ENCODE data around the gene WDR20. TPM values are rescaled to one million over a fixed set of nuclear protein-coding genes. Genes with fewer than 3 reads are reported as not detected.

WDR20 gene
- total RNA-seq, 4 donors from 2014 or later, result 21.3 to 31.3 (median 24.6) TPM

- in situ Hi-C loops (cut with MboI; ENCODE audit: low pct_ligation_motif_present in 1 of 4, low pct_unique_long_range_greater_than_20kb in 1 of 4, low sequenced_read_pairs in 3 of 4), result no loop called here
- H3K4me1 ChIP-seq, result peaks cover 0 to 7% (median 0%) of the 10 kb centered on the region in 4 donors
- DNase-seq, result no peak
- TF ChIP-seq POLR2A (IDR thresholded peaks at IDR 0.05), result no peak
- TF ChIP-seq CTCF (IDR thresholded peaks at IDR 0.05), result no peak
- TF ChIP-seq POLR2AphosphoS5 (IDR thresholded peaks at IDR 0.05), result no peak
- no peak for TF ChIP-seq EP300 (IDR thresholded peaks at IDR 0.05; ENCODE audit: low read depth)
- no peak overlapping the region for H3K4me3 ChIP-seq
- peaks cover 0 to 15% (median 3%) of the 10 kb centered on the region in 4 donors for H3K36me3 ChIP-seq
- H3K27me3 ChIP-seq, result no peaks in the 10 kb centered on the region
- H3K9me3 ChIP-seq, result no peaks in the 10 kb centered on the region
- 81 to 82% methylated on average over 5 of the region's 5 CpGs for WGBS, 2 donors (ENCODE audit: low coverage in 1 of 2)
- intact Hi-C loops (cut with DNase I; ENCODE audit: low total_unique reads), result no loop called here
- H3K27ac ChIP-seq, result no peak overlapping the region
Observed at GRCh38 chr14:102197317-102197853, 57.7 kb downstream of the WDR20 start.

- Histone ChIP-seq H3K4me3 (no peak overlapping the region), H3K4me1 (peaks cover 0 to 2% (median 0%) of the 10 kb centered on the region in 4 donors), H3K36me3 (peaks cover 0 to 7% (median 2%) of the 10 kb centered on the region in 4 donors), H3K27me3 (no peaks in the 10 kb centered on the region), H3K27ac (no peak overlapping the region), H3K9me3 (no peaks in the 10 kb centered on the region)
- DNase-seq, result no peak
- no peak for TF ChIP-seq POLR2A (IDR thresholded peaks at IDR 0.05)
- 71 to 89% methylated on average over 9 of the region's 9 CpGs for WGBS, 2 donors (ENCODE audit: low coverage in 1 of 2)
- intact Hi-C loops (cut with DNase I; ENCODE audit: low total_unique reads), result no loop called here
- in situ Hi-C loops (cut with MboI; ENCODE audit: low pct_ligation_motif_present in 1 of 4, low pct_unique_long_range_greater_than_20kb in 1 of 4, low sequenced_read_pairs in 3 of 4), result no loop called here
Observed at GRCh38 chr14:102200690-102201352, 61.1 kb downstream of the WDR20 start.

GRCh38 chr14:102201353-102201738 lies 61.6 kb downstream of the WDR20 start:
- H3K27me3 ChIP-seq, result no peaks in the 10 kb centered on the region
- WGBS, 2 donors (ENCODE audit: low coverage in 1 of 2), result 72 to 84% methylated on average over 9 of the region's 9 CpGs
- H3K36me3 ChIP-seq, result peaks cover 0 to 7% (median 0%) of the 10 kb centered on the region in 4 donors

GRCh38 chr14:102201776-102202175 lies 62.1 kb downstream of the WDR20 start:
- H3K27ac ChIP-seq, result no peak overlapping the region
- no peak for DNase-seq
- no peaks in the 10 kb centered on the region for H3K9me3 ChIP-seq
- no peaks in the 10 kb centered on the region for H3K27me3 ChIP-seq
- no peak overlapping the region for H3K4me3 ChIP-seq
- H3K36me3 ChIP-seq, result peaks cover 0 to 7% (median 0%) of the 10 kb centered on the region in 4 donors
- TF ChIP-seq EP300 (IDR thresholded peaks at IDR 0.05; ENCODE audit: low read depth) (no peak), POLR2A (IDR thresholded peaks at IDR 0.05) (no peak), CTCF (IDR thresholded peaks at IDR 0.05) (no peak), POLR2AphosphoS5 (IDR thresholded peaks at IDR 0.05) (no peak)
- 85% methylated on average over 4 of the region's 4 CpGs; no CpG with 5 or more reads in 1 of the 2 donors for WGBS, 2 donors (ENCODE audit: low coverage in 1 of 2)
- in situ Hi-C loops (cut with MboI; ENCODE audit: low pct_ligation_motif_present in 1 of 4, low pct_unique_long_range_greater_than_20kb in 1 of 4, low sequenced_read_pairs in 3 of 4) (no loop called here), intact Hi-C loops (cut with DNase I; ENCODE audit: low total_unique reads) (no loop called here)
- H3K4me1 ChIP-seq, result no peaks in the 10 kb centered on the region

More at GRCh38 chr14:102201353-102201738, 61.6 kb downstream of the WDR20 start:
- TF ChIP-seq EP300 (IDR thresholded peaks at IDR 0.05; ENCODE audit: low read depth) (no peak), POLR2A (IDR thresholded peaks at IDR 0.05) (no peak), CTCF (IDR thresholded peaks at IDR 0.05) (no peak), POLR2AphosphoS5 (IDR thresholded peaks at IDR 0.05) (no peak)
- intact Hi-C loops (cut with DNase I; ENCODE audit: low total_unique reads) (no loop called here), in situ Hi-C loops (cut with MboI; ENCODE audit: low pct_ligation_motif_present in 1 of 4, low pct_unique_long_range_greater_than_20kb in 1 of 4, low sequenced_read_pairs in 3 of 4) (no loop called here)
- no peak for DNase-seq
- Histone ChIP-seq H3K27ac (no peak overlapping the region), H3K9me3 (no peaks in the 10 kb centered on the region), H3K4me1 (no peaks in the 10 kb centered on the region), H3K4me3 (no peak overlapping the region)
